HG02943 (cell line): ENCODE data around the gene ENTREP1.
"Not testable (repeated sequence)": the region's sequence is repeated elsewhere in the genome, so short reads cannot be mapped to it uniquely, and the experiment has no call there.

Source experiments
- ATAC-seq: cut with Tn5 transposase; IDR thresholded peaks from one replicate; pipeline ENCODE4 v1.9.1; 2021; ENCODE audit warnings: mild to moderate bottlenecking, low read depth, moderate library complexity; ENCODE audit not compliant: unreplicated experiment

Gene ENTREP1

GRCh38 chr9:69397384-69398214 lies 72.6 kb downstream of the ENTREP1 start:
- no peak for ATAC-seq

GRCh38 chr9:69400470-69400869 lies 75.5 kb downstream of the ENTREP1 start:
- no peak for ATAC-seq

GRCh38 chr9:69409936-69410335 lies 84.9 kb downstream of the ENTREP1 start:
- ATAC-seq = not testable (repeated sequence)

GRCh38 chr9:69411246-69411645 lies 86.2 kb downstream of the ENTREP1 start:
- no peak for ATAC-seq

GRCh38 chr9:69411931-69412740 lies 87.1 kb downstream of the ENTREP1 start:
- no peak for ATAC-seq

- no peak for ATAC-seq
Measured at GRCh38 chr9:69412741-69413150, 87.7 kb downstream of the ENTREP1 start.

GRCh38 chr9:69420611-69421270 lies 95.7 kb downstream of the ENTREP1 start:
- ATAC-seq = no peak

GRCh38 chr9:69421908-69422801 lies 97.1 kb downstream of the ENTREP1 start:
- no peak for ATAC-seq

- no peak for ATAC-seq
Measured at GRCh38 chr9:69425136-69425801, 100.3 kb downstream of the ENTREP1 start.

- ATAC-seq = no peak
Measured at GRCh38 chr9:69427286-69427685, 102.3 kb downstream of the ENTREP1 start.

GRCh38 chr9:69428017-69428785 lies 103.2 kb downstream of the ENTREP1 start:
- no peak for ATAC-seq

GRCh38 chr9:69429281-69429680 lies 104.3 kb downstream of the ENTREP1 start:
- ATAC-seq = no peak

GRCh38 chr9:69430206-69430605 lies 105.2 kb downstream of the ENTREP1 start:
- no peak for ATAC-seq

- ATAC-seq = no peak
Measured at GRCh38 chr9:69431203-69431602, 106.2 kb downstream of the ENTREP1 start.

GRCh38 chr9:69431777-69432176 lies 106.8 kb downstream of the ENTREP1 start:
- ATAC-seq = no peak

GRCh38 chr9:69432623-69433022 lies 107.6 kb downstream of the ENTREP1 start:
- no peak for ATAC-seq

- no peak for ATAC-seq
Measured at GRCh38 chr9:69433392-69433791, 108.4 kb downstream of the ENTREP1 start.

- ATAC-seq = no peak
Measured at GRCh38 chr9:69433968-69434367, 109.0 kb downstream of the ENTREP1 start.

- ATAC-seq = not testable (repeated sequence)
Measured at GRCh38 chr9:69439654-69440053, 114.6 kb downstream of the ENTREP1 start.
